KOPT-K1 (cell line): Measurements from ENCODE around the gene PYGO2.
"Not testable (repeated sequence)": the region's sequence is repeated elsewhere in the genome, so short reads cannot be mapped to it uniquely, and the experiment has no call there.

ENCODE experiments used
- H3K27ac ChIP-seq: fragments of 200-600 bp; sonication (generic); 2 replicates; pipeline ENCODE4 v1.5.1; 2016; ENCODE audit warnings: antibody characterized with exemption, mild to moderate bottlenecking, low read depth, low read length; ENCODE audit not compliant: poor library complexity, severe bottlenecking
- H3K36me3 ChIP-seq: fragments of 200-600 bp; sonication (generic); 2 replicates; pipeline ENCODE4 v1.5.1; 2017; ENCODE audit warnings: antibody characterized with exemption, mild to moderate bottlenecking, low read length, moderate library complexity; ENCODE audit not compliant: insufficient read depth
- H3K9me3 ChIP-seq: fragments of 200-600 bp; sonication (generic); 2 replicates; pipeline ENCODE4 v1.5.1; 2017; ENCODE audit warnings: antibody characterized with exemption, low read length, mild to moderate bottlenecking; ENCODE audit not compliant: insufficient read depth, poor library complexity, severe bottlenecking

The PYGO2 gene

GRCh38 chr1:154936555-154937084 is 25.0 kb downstream of the PYGO2 start, which contains the start of gene PMVK:
TSS of gene PMVK (minus strand) at chr1:154936719. CDS start at chr1:154936685, 34 bp downstream.
- no peaks in the 10 kb centered on the region for H3K9me3 ChIP-seq
- peak within 1 kb of the TSS; percentile 92 for H3K27ac ChIP-seq
- H3K36me3 ChIP-seq, result peaks cover 6% of the 10 kb centered on the region; the same call in 1 of the 2 replicates

- peaks cover 13% of the 10 kb centered on the region; the same call in 1 of the 2 replicates for H3K36me3 ChIP-seq
- peak overlapping the region; percentile 92 for H3K27ac ChIP-seq
- H3K9me3 ChIP-seq, result no peaks in the 10 kb centered on the region
Measured at GRCh38 chr1:154935749-154936554, 25.6 kb downstream of the PYGO2 start.

GRCh38 chr1:154934358-154934948 is 27.1 kb downstream of the PYGO2 start:
- Histone ChIP-seq H3K27ac (no peak overlapping the region), H3K36me3 (peaks cover 24% of the 10 kb centered on the region; the same call in 1 of the 2 replicates), H3K9me3 (no peaks in the 10 kb centered on the region)

- no peak overlapping the region for H3K27ac ChIP-seq
Measured at GRCh38 chr1:154931940-154932487, 29.6 kb downstream of the PYGO2 start.

GRCh38 chr1:154926201-154926600 is 35.4 kb downstream of the PYGO2 start:
- Histone ChIP-seq H3K9me3 (no peaks in the 10 kb centered on the region), H3K36me3 (peaks cover 72% of the 10 kb centered on the region), H3K27ac (no peak overlapping the region)

More at GRCh38 chr1:154931940-154932487, 29.6 kb downstream of the PYGO2 start:
- Histone ChIP-seq H3K36me3 (peaks cover 44% of the 10 kb centered on the region; the same call in 1 of the 2 replicates), H3K9me3 (no peaks in the 10 kb centered on the region)

GRCh38 chr1:154925335-154926170 is 36.0 kb downstream of the PYGO2 start:
- H3K9me3 ChIP-seq, result no peaks in the 10 kb centered on the region

GRCh38 chr1:154923695-154924094 is 37.9 kb downstream of the PYGO2 start:
- H3K27ac ChIP-seq, result no peak overlapping the region
- peaks cover 54% of the 10 kb centered on the region for H3K36me3 ChIP-seq
- H3K9me3 ChIP-seq, result no peaks in the 10 kb centered on the region

More at GRCh38 chr1:154925335-154926170, 36.0 kb downstream of the PYGO2 start:
- peaks cover 66% of the 10 kb centered on the region for H3K36me3 ChIP-seq
- no peak overlapping the region for H3K27ac ChIP-seq

GRCh38 chr1:154913273-154913672 is 48.3 kb downstream of the PYGO2 start:
- Histone ChIP-seq H3K9me3 (peaks cover 7% of the 10 kb centered on the region), H3K27ac (no peak overlapping the region), H3K36me3 (no peaks in the 10 kb centered on the region)

- Histone ChIP-seq H3K9me3 (peaks cover 7% of the 10 kb centered on the region), H3K36me3 (no peaks in the 10 kb centered on the region)
Measured at GRCh38 chr1:154912755-154913154, 48.8 kb downstream of the PYGO2 start.

GRCh38 chr1:154911691-154912550 is 49.7 kb downstream of the PYGO2 start:
- H3K36me3 ChIP-seq, result no peaks in the 10 kb centered on the region
- peaks cover 7% of the 10 kb centered on the region for H3K9me3 ChIP-seq
- H3K27ac ChIP-seq, result no peak overlapping the region

More at GRCh38 chr1:154912755-154913154, 48.8 kb downstream of the PYGO2 start:
- H3K27ac ChIP-seq, result no peak overlapping the region

- H3K36me3 ChIP-seq, result no peaks in the 10 kb centered on the region
- H3K27ac ChIP-seq, result no peak overlapping the region
- peaks cover 7% of the 10 kb centered on the region for H3K9me3 ChIP-seq
Measured at GRCh38 chr1:154910851-154911250, 50.7 kb downstream of the PYGO2 start.

- H3K36me3 ChIP-seq, result no peaks in the 10 kb centered on the region
Measured at GRCh38 chr1:154908937-154909336, 52.6 kb downstream of the PYGO2 start.

GRCh38 chr1:154908129-154908528 is 53.5 kb downstream of the PYGO2 start:
- not testable (repeated sequence) for H3K36me3 ChIP-seq, H3K9me3 ChIP-seq, H3K27ac ChIP-seq

More at GRCh38 chr1:154908937-154909336, 52.6 kb downstream of the PYGO2 start:
- no peak overlapping the region for H3K27ac ChIP-seq
- peaks cover 7% of the 10 kb centered on the region for H3K9me3 ChIP-seq
